ENCODE data around the gene EHBP1L1.

DNA sequence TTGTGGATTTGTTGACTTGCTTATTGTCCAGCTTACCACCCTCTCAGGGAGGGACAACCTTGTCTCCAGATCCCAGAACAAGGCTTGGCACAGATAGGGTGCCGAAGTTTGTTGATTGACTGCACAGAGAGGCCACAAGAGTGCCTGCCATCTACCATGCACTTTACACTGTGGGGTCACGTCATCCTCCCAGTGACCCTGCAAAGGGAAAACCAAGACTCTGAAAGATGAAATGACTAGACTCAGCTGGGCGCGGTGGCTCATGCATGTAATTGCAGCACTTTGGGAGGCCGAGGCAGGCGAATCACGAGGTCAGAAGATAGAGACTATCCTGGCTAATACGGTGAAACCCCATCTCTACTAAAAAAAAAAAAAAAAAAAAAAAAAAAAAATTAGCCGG lies 13.1 kb upstream of the EHBP1L1 start:
- TF ChIP-seq, protein P1, sequence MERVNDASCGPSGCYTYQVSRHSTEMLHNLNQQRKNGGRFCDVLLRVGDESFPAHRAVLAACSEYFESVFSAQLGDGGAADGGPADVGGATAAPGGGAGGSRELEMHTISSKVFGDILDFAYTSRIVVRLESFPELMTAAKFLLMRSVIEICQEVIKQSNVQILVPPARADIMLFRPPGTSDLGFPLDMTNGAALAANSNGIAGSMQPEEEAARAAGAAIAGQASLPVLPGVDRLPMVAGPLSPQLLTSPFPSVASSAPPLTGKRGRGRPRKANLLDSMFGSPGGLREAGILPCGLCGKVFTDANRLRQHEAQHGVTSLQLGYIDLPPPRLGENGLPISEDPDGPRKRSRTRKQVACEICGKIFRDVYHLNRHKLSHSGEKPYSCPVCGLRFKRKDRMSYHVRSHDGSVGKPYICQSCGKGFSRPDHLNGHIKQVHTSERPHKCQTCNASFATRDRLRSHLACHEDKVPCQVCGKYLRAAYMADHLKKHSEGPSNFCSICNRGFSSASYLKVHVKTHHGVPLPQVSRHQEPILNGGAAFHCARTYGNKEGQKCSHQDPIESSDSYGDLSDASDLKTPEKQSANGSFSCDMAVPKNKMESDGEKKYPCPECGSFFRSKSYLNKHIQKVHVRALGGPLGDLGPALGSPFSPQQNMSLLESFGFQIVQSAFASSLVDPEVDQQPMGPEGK (CRISPR knock-in tag; IDR thresholded peaks at IDR 0.05; ENCODE audit: borderline replicate concordance), result no peak
- TF ChIP-seq RARB (CRISPR knock-in tag; IDR thresholded peaks at IDR 0.05), result no peak
- TF ChIP-seq, protein P2, sequence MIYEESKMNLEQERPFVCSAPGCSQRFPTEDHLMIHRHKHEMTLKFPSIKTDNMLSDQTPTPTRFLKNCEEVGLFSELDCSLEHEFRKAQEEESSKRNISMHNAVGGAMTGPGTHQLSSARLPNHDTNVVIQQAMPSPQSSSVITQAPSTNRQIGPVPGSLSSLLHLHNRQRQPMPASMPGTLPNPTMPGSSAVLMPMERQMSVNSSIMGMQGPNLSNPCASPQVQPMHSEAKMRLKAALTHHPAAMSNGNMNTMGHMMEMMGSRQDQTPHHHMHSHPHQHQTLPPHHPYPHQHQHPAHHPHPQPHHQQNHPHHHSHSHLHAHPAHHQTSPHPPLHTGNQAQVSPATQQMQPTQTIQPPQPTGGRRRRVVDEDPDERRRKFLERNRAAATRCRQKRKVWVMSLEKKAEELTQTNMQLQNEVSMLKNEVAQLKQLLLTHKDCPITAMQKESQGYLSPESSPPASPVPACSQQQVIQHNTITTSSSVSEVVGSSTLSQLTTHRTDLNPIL (CRISPR knock-in tag; IDR thresholded peaks at IDR 0.05; ENCODE audit: low read depth), result no peak
- no peak for TF ChIP-seq ISL1 (CRISPR knock-in tag; IDR thresholded peaks at IDR 0.05)
- TF ChIP-seq ZC3H10 (CRISPR knock-in tag; IDR thresholded peaks at IDR 0.05), result no peak
- TF ChIP-seq ZFP30 (CRISPR knock-in tag; IDR thresholded peaks at IDR 0.05), result no peak
- no peak for TF ChIP-seq TCF4 (CRISPR knock-in tag; IDR thresholded peaks at IDR 0.05; ENCODE audit: borderline replicate concordance)
- no peak for TF ChIP-seq ZNF8 (CRISPR knock-in tag; IDR thresholded peaks at IDR 0.05)
- no peak for TF ChIP-seq GLIS3 (CRISPR knock-in tag; IDR thresholded peaks at IDR 0.05)
